Posterior cingulate gyrus (tissue), 11 donors: Measurements from ENCODE around the gene POGZ.
A peak's percentile ranks its signal among the peaks of the same experiment; 100 is the strongest.

Experiments used
- DNase-seq, 10 donors: peaks; one replicate each; pipeline versions ENCODE4 v3.0.0 to v3.0.0-alpha.2; 2020 to 2021; ENCODE audit warnings: mixed read lengths in 3 of 10
- intact Hi-C: fragments of 100-400 bp; cut with DNase I; formaldehyde crosslinking; loops from one replicate; pipeline ENCODE4 v1.15.1; 2023

Gene POGZ

GRCh38 chr1:151459331-151460046 is at the start of gene POGZ:
Gene POGZ (minus strand): TSS chr1:151459494. CDS start chr1:151442204, 17,290 bp downstream.
- peak; percentile 93 to 99 (median 96) for DNase-seq
- intact Hi-C loops = loop anchor here (1.0 kb wide), 2 partner anchors 14 to 52 kb away; partner anchors contain the start of gene CGN

- intact Hi-C loops = no loop called here
- DNase-seq = peak in 1 of 10 donors; percentile 5
These were observed 49.5 kb upstream of the POGZ start for GRCh38 chr1:151508833-151509232.

GRCh38 chr1:151504759-151505158 is 45.5 kb upstream of the POGZ start:
- intact Hi-C loops = no loop called here
- DNase-seq = no peak

GRCh38 chr1:151504252-151504651 is 45.0 kb upstream of the POGZ start:
- intact Hi-C loops = no loop called here
- DNase-seq = no peak

GRCh38 chr1:151502859-151503780 is 43.8 kb upstream of the POGZ start:
- DNase-seq = no peak
- intact Hi-C loops = no loop called here

GRCh38 chr1:151502035-151502700 is 42.9 kb upstream of the POGZ start:
- intact Hi-C loops = no loop called here

GRCh38 chr1:151501474-151501873 is 42.2 kb upstream of the POGZ start:
- intact Hi-C loops = no loop called here
- no peak for DNase-seq

More at GRCh38 chr1:151502035-151502700, 42.9 kb upstream of the POGZ start:
- DNase-seq = no peak

- no peak for DNase-seq
- intact Hi-C loops = no loop called here
These were observed 40.6 kb upstream of the POGZ start for GRCh38 chr1:151499930-151500329.

- intact Hi-C loops = no loop called here
- DNase-seq = no peak
These were observed 40.1 kb upstream of the POGZ start for GRCh38 chr1:151499365-151499764.

GRCh38 chr1:151495316-151495715 is 36.0 kb upstream of the POGZ start:
- no peak for DNase-seq
- intact Hi-C loops = no loop called here

GRCh38 chr1:151494741-151495281 is 35.5 kb upstream of the POGZ start:
- no peak for DNase-seq
- intact Hi-C loops = no loop called here

- DNase-seq = no peak
- intact Hi-C loops = no loop called here
These were observed 33.7 kb upstream of the POGZ start for GRCh38 chr1:151493042-151493441.

- DNase-seq = no peak
- intact Hi-C loops = no loop called here
These were observed 32.8 kb upstream of the POGZ start for GRCh38 chr1:151492120-151492519.

GRCh38 chr1:151491641-151492040 is 32.3 kb upstream of the POGZ start:
- no peak for DNase-seq
- intact Hi-C loops = no loop called here

- DNase-seq = no peak
- intact Hi-C loops = no loop called here
These were observed 27.3 kb upstream of the POGZ start for GRCh38 chr1:151486557-151486956.

- intact Hi-C loops = no loop called here
- DNase-seq = no peak
These were observed 26.5 kb upstream of the POGZ start for GRCh38 chr1:151485685-151486255.

- intact Hi-C loops = no loop called here
- DNase-seq = no peak
These were observed 22.7 kb upstream of the POGZ start for GRCh38 chr1:151482017-151482416.

GRCh38 chr1:151479462-151479861 is 20.2 kb upstream of the POGZ start:
- intact Hi-C loops = no loop called here
- DNase-seq = no peak

- intact Hi-C loops = no loop called here
- no peak for DNase-seq
These were observed 19.6 kb upstream of the POGZ start for GRCh38 chr1:151478923-151479322.

- intact Hi-C loops = no loop called here
- DNase-seq = no peak
These were observed 19.0 kb upstream of the POGZ start for GRCh38 chr1:151478140-151478812.
